Measurements from ENCODE around the gene CAMTA1.

CAMTA1 gene

GRCh38 chr1:7558921-7559869 is 773.9 kb downstream of the CAMTA1 start:
- DNase-seq = no peak

- DNase-seq = no peak
Observed at GRCh38 chr1:7560128-7560527, 774.9 kb downstream of the CAMTA1 start.

- no peak for DNase-seq
Observed at GRCh38 chr1:7560601-7561181, 775.4 kb downstream of the CAMTA1 start.

- no peak for DNase-seq
Observed at GRCh38 chr1:7561331-7561921, 776.2 kb downstream of the CAMTA1 start.

GRCh38 chr1:7561936-7562728 is 776.9 kb downstream of the CAMTA1 start:
- DNase-seq = no peak

- no peak for DNase-seq
Observed at GRCh38 chr1:7562729-7563605, 777.7 kb downstream of the CAMTA1 start.

GRCh38 chr1:7564137-7564536 is 778.9 kb downstream of the CAMTA1 start:
- no peak for DNase-seq

GRCh38 chr1:7565099-7565750 is 780.0 kb downstream of the CAMTA1 start:
- DNase-seq = no peak

GRCh38 chr1:7566417-7567375 is 781.4 kb downstream of the CAMTA1 start:
- DNase-seq = no peak

GRCh38 chr1:7567376-7567775 is 782.1 kb downstream of the CAMTA1 start:
- no peak for DNase-seq

- DNase-seq = no peak
Observed at GRCh38 chr1:7568053-7568452, 782.8 kb downstream of the CAMTA1 start.

GRCh38 chr1:7568901-7569524 is 783.8 kb downstream of the CAMTA1 start:
- no peak for DNase-seq

- DNase-seq = no peak
Observed at GRCh38 chr1:7570311-7570710, 785.1 kb downstream of the CAMTA1 start.

GRCh38 chr1:7572654-7573152 is 787.4 kb downstream of the CAMTA1 start:
- no peak for DNase-seq

- DNase-seq = no peak
Observed at GRCh38 chr1:7573481-7573880, 788.2 kb downstream of the CAMTA1 start.

- no peak for DNase-seq
Observed at GRCh38 chr1:7574121-7575040, 789.1 kb downstream of the CAMTA1 start.

- DNase-seq = no peak
Observed at GRCh38 chr1:7575041-7575400, 789.8 kb downstream of the CAMTA1 start.

- no peak for DNase-seq
Observed at GRCh38 chr1:7576946-7577657, 791.8 kb downstream of the CAMTA1 start.

Data from NCI-H187 treated with DMSO at 0.1 percent for 48 hours (cell line).